ENCODE measurements around the gene KCNQ1.

The KCNQ1 gene

DNA sequence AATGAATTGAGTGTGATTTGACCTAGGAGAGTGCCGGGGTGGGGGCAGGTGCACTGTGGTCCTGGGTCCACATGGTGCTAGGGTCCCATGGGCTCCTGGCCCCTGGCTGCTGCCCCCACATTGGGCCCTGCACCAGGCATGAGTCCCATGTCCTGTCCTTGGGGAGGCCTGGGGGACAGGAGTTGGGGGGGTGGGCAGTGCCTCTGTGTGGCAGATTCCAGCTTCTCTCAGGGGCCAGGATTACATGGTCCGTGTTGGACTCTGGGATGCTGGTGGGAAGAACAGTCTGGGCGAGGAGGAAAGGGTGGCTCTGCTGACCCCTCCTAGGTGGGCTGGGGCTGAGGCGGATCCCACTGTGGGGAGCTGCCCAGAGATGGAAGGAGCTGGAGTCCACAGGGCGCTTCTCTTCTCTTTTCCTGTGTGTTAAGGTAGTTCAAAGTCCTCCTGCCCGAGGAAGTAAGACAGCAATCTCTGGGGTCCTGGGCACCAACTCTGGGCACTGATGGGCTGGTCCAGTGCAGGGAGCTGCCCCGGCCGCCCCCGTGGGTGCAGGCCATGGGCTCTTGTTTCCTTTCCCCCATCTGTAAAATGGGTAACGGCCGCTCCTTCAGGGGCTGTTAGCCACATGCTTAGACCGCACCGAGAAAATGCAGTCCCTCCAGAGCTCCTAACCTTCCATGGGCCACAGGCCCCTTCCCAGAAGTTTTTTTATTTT is 19.8 kb downstream of the KCNQ1 start:
- Histone ChIP-seq H3K36me3 (ENCODE audit: control insufficient read depth, insufficient read depth, low read length) (no peaks in the 10 kb centered on the region), H3K9me3 (ENCODE audit: control insufficient read depth, insufficient read depth, low read depth, low read length) (no peaks in the 10 kb centered on the region), H3K27ac (ENCODE audit: low read depth, low read length) (no peak overlapping the region), H3K27me3 (ENCODE audit: control insufficient read depth, insufficient read depth, low read length) (peaks cover 48% of the 10 kb centered on the region), H3K4me3 (ENCODE audit: low read depth, low read length) (no peak overlapping the region), H3K4me1 (ENCODE audit: control insufficient read depth, insufficient read depth, low read length) (no peaks in the 10 kb centered on the region), H3K9ac (ENCODE audit: low read length) (no peak overlapping the region)

DNA sequence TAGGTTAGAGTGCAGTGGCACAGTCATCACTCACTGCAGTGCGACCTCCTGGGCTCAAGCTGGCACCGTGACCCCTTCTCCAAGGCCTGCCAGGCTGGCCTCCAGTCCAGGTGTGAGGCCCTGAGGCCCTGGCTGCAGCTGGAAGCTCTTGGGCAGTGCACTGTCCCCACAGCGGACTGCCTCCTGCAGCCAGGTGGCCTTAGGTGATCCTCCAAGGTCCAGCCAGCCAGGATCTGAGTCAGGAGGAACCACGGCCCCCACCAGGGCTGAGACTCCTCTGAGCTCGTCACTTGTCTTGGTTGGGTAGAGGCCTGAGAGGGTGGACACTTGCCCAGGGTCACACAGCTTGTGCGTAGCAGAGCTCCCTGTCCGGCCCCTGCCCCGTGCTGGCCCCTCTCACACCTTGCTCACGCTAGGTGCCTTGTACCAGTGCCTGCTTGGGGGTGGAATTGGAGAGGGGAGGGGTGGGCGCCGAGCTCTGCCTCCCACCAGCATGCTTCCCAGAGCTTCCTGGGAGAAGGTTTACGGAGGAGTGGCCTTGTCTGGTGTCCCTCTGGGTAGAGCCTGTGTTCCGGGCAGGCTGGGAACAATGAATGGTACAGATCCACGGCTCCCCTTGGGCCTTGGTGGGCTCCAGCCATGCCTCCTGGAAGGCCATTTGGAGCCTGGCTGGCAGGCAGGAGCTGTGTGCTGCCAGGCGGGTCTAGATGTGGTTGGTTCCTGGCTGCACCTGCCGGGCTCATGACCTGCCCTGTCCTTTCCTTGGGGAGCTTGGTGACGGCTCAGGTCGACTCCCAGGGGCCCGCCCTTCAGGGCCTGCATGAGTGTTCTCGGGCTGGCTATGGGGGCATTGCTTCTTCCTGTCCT is 20.6 kb downstream of the KCNQ1 start:
- Histone ChIP-seq H3K27ac (ENCODE audit: low read depth, low read length) (no peak overlapping the region), H3K27me3 (ENCODE audit: control insufficient read depth, insufficient read depth, low read length) (peaks cover 55% of the 10 kb centered on the region), H3K9ac (ENCODE audit: low read length) (no peak overlapping the region), H3K36me3 (ENCODE audit: control insufficient read depth, insufficient read depth, low read length) (no peaks in the 10 kb centered on the region), H3K9me3 (ENCODE audit: control insufficient read depth, insufficient read depth, low read depth, low read length) (no peaks in the 10 kb centered on the region), H3K4me3 (ENCODE audit: low read depth, low read length) (no peak overlapping the region), H3K4me1 (ENCODE audit: control insufficient read depth, insufficient read depth, low read length) (no peaks in the 10 kb centered on the region)

GRCh38 chr11:2466069-2466801 is 21.4 kb downstream of the KCNQ1 start:
- H3K9ac ChIP-seq (ENCODE audit: low read length): no peak overlapping the region
- peaks cover 58% of the 10 kb centered on the region for H3K27me3 ChIP-seq (ENCODE audit: control insufficient read depth, insufficient read depth, low read length)
- no peak overlapping the region for H3K27ac ChIP-seq (ENCODE audit: low read depth, low read length)
- H3K9me3 ChIP-seq (ENCODE audit: control insufficient read depth, insufficient read depth, low read depth, low read length): no peaks in the 10 kb centered on the region
- H3K4me3 ChIP-seq (ENCODE audit: low read depth, low read length): no peak overlapping the region
- H3K36me3 ChIP-seq (ENCODE audit: control insufficient read depth, insufficient read depth, low read length): no peaks in the 10 kb centered on the region
- H3K4me1 ChIP-seq (ENCODE audit: control insufficient read depth, insufficient read depth, low read length): no peaks in the 10 kb centered on the region

- Histone ChIP-seq H3K9ac (ENCODE audit: low read length) (no peak overlapping the region), H3K9me3 (ENCODE audit: control insufficient read depth, insufficient read depth, low read depth, low read length) (no peaks in the 10 kb centered on the region; the same call in 1 of the 2 replicates), H3K4me1 (ENCODE audit: control insufficient read depth, insufficient read depth, low read length) (no peaks in the 10 kb centered on the region), H3K36me3 (ENCODE audit: control insufficient read depth, insufficient read depth, low read length) (no peaks in the 10 kb centered on the region), H3K27ac (ENCODE audit: low read depth, low read length) (no peak overlapping the region), H3K27me3 (ENCODE audit: control insufficient read depth, insufficient read depth, low read length) (peaks cover 66% of the 10 kb centered on the region), H3K4me3 (ENCODE audit: low read depth, low read length) (no peak overlapping the region)
Measured at GRCh38 chr11:2466869-2467694, 22.3 kb downstream of the KCNQ1 start.

- Histone ChIP-seq H3K27ac (ENCODE audit: low read depth, low read length) (no peak overlapping the region), H3K36me3 (ENCODE audit: control insufficient read depth, insufficient read depth, low read length) (no peaks in the 10 kb centered on the region), H3K4me3 (ENCODE audit: low read depth, low read length) (no peak overlapping the region), H3K9ac (ENCODE audit: low read length) (no peak overlapping the region), H3K4me1 (ENCODE audit: control insufficient read depth, insufficient read depth, low read length) (no peaks in the 10 kb centered on the region), H3K9me3 (ENCODE audit: control insufficient read depth, insufficient read depth, low read depth, low read length) (no peaks in the 10 kb centered on the region; the same call in 1 of the 2 replicates), H3K27me3 (ENCODE audit: control insufficient read depth, insufficient read depth, low read length) (peaks cover 68% of the 10 kb centered on the region)
Measured at GRCh38 chr11:2467695-2468055, 22.9 kb downstream of the KCNQ1 start.

- Histone ChIP-seq H3K9ac (ENCODE audit: low read length) (no peak overlapping the region), H3K36me3 (ENCODE audit: control insufficient read depth, insufficient read depth, low read length) (no peaks in the 10 kb centered on the region), H3K27ac (ENCODE audit: low read depth, low read length) (no peak overlapping the region), H3K4me3 (ENCODE audit: low read depth, low read length) (no peak overlapping the region), H3K9me3 (ENCODE audit: control insufficient read depth, insufficient read depth, low read depth, low read length) (no peaks in the 10 kb centered on the region; the same call in 1 of the 2 replicates), H3K27me3 (ENCODE audit: control insufficient read depth, insufficient read depth, low read length) (peaks cover 73% of the 10 kb centered on the region), H3K4me1 (ENCODE audit: control insufficient read depth, insufficient read depth, low read length) (no peaks in the 10 kb centered on the region)
Measured at GRCh38 chr11:2468363-2469235, 23.8 kb downstream of the KCNQ1 start.

- Histone ChIP-seq H3K27me3 (ENCODE audit: control insufficient read depth, insufficient read depth, low read length) (peaks cover 84% of the 10 kb centered on the region), H3K4me3 (ENCODE audit: low read depth, low read length) (no peak overlapping the region), H3K4me1 (ENCODE audit: control insufficient read depth, insufficient read depth, low read length) (no peaks in the 10 kb centered on the region), H3K27ac (ENCODE audit: low read depth, low read length) (no peak overlapping the region), H3K9ac (ENCODE audit: low read length) (no peak overlapping the region), H3K36me3 (ENCODE audit: control insufficient read depth, insufficient read depth, low read length) (no peaks in the 10 kb centered on the region), H3K9me3 (ENCODE audit: control insufficient read depth, insufficient read depth, low read depth, low read length) (no peaks in the 10 kb centered on the region; the same call in 1 of the 2 replicates)
Measured at GRCh38 chr11:2470495-2470894, 25.7 kb downstream of the KCNQ1 start.

DNA sequence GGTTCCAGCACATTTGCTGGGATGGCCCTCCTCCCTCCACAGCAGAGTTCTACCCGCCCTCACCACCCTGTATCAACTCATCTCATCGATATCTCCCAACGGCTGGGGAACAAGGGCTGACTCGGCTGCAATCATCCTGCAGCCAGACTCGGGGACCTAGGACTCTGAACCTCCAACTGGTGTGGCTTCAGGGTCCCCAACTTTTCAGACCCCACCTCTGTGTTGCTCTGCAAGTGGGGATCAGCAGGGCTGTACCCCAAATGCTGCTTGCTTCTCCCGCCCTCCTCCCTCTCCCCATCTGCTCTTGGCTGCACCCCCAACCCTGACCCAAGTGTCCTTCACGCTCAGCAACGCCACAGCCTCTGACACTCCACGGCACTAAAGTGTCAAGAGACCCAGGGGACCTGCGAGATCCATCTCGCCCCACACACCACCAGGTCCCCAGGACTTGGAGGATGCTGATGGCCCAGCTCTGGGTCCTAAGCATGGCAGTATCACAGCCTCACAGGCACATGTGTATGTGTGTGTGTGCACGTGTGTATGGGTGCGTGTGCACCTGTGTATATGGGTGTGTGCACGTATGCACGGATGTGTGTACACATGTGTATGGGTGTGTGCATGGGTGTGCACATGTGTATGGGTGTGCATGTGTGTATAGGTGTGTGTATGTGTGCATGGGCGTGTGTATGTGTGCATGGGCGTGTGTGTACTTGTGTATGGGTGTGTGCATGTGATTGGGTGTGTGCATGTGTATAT is 26.4 kb downstream of the KCNQ1 start:
- Histone ChIP-seq H3K4me3 (ENCODE audit: low read depth, low read length) (no peak overlapping the region), H3K4me1 (ENCODE audit: control insufficient read depth, insufficient read depth, low read length) (no peaks in the 10 kb centered on the region), H3K27ac (ENCODE audit: low read depth, low read length) (no peak overlapping the region), H3K9ac (ENCODE audit: low read length) (no peak overlapping the region), H3K36me3 (ENCODE audit: control insufficient read depth, insufficient read depth, low read length) (no peaks in the 10 kb centered on the region), H3K9me3 (ENCODE audit: control insufficient read depth, insufficient read depth, low read depth, low read length) (no peaks in the 10 kb centered on the region; the same call in 1 of the 2 replicates), H3K27me3 (ENCODE audit: control insufficient read depth, insufficient read depth, low read length) (peaks cover 85% of the 10 kb centered on the region)

- Histone ChIP-seq H3K36me3 (ENCODE audit: control insufficient read depth, insufficient read depth, low read length) (no peaks in the 10 kb centered on the region), H3K9ac (ENCODE audit: low read length) (no peak overlapping the region), H3K4me3 (ENCODE audit: low read depth, low read length) (no peak overlapping the region), H3K27ac (ENCODE audit: low read depth, low read length) (no peak overlapping the region), H3K4me1 (ENCODE audit: control insufficient read depth, insufficient read depth, low read length) (no peaks in the 10 kb centered on the region), H3K27me3 (ENCODE audit: control insufficient read depth, insufficient read depth, low read length) (peaks cover 82% of the 10 kb centered on the region), H3K9me3 (ENCODE audit: control insufficient read depth, insufficient read depth, low read depth, low read length) (no peaks in the 10 kb centered on the region; the same call in 1 of the 2 replicates)
Measured at GRCh38 chr11:2471804-2472096, 26.9 kb downstream of the KCNQ1 start.
